ENCODE results near the gene ELOF1.
A peak's percentile ranks its signal among the peaks of the same experiment; 100 is the strongest.

Gene ELOF1

DNA sequence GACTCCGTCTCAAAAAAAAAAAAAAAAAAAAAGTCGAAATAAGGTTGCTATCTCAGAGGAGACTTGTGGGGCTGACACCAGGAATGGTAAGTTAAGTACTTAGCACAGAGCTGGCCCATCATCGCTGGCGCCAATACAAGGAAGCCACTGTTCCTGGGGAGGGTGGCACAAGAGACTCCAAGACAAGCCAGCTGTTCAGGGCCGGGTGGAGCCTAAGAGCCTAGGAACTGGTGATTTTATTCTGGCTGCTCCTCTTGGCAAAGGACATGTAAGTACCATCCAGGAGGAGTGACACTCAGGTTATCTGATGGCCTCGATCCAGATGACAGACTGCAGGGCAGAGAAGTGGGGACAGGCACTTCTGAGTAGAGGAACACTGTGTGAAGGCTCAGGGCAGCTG lies 3.8 kb downstream of the ELOF1 start:
- TF ChIP-seq, protein P1, sequence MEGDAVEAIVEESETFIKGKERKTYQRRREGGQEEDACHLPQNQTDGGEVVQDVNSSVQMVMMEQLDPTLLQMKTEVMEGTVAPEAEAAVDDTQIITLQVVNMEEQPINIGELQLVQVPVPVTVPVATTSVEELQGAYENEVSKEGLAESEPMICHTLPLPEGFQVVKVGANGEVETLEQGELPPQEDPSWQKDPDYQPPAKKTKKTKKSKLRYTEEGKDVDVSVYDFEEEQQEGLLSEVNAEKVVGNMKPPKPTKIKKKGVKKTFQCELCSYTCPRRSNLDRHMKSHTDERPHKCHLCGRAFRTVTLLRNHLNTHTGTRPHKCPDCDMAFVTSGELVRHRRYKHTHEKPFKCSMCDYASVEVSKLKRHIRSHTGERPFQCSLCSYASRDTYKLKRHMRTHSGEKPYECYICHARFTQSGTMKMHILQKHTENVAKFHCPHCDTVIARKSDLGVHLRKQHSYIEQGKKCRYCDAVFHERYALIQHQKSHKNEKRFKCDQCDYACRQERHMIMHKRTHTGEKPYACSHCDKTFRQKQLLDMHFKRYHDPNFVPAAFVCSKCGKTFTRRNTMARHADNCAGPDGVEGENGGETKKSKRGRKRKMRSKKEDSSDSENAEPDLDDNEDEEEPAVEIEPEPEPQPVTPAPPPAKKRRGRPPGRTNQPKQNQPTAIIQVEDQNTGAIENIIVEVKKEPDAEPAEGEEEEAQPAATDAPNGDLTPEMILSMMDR (IDR thresholded peaks at IDR 0.05) = no peak

DNA sequence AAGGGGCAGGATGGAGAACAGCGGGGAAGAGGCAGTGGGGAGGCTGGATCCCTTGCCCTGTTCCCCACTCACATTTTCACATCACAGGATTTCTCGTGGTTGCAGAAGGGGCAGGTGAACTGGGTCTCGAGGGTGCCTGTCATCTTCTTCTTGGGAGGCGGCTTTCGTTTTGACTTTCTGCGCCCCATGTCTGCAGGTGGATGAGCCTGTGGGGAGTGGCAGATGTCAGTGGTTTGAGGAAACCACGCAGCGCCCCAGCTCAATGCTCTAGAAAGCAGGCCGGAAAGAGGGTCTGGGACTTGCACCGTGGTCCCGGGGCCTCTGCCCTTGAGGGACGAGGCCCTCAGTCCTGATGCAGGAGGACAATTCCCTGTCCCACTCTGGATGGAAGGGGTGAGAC lies 4.9 kb downstream of the ELOF1 start:
- TF ChIP-seq, protein P1 (IDR thresholded peaks at IDR 0.05) = no peak

DNA sequence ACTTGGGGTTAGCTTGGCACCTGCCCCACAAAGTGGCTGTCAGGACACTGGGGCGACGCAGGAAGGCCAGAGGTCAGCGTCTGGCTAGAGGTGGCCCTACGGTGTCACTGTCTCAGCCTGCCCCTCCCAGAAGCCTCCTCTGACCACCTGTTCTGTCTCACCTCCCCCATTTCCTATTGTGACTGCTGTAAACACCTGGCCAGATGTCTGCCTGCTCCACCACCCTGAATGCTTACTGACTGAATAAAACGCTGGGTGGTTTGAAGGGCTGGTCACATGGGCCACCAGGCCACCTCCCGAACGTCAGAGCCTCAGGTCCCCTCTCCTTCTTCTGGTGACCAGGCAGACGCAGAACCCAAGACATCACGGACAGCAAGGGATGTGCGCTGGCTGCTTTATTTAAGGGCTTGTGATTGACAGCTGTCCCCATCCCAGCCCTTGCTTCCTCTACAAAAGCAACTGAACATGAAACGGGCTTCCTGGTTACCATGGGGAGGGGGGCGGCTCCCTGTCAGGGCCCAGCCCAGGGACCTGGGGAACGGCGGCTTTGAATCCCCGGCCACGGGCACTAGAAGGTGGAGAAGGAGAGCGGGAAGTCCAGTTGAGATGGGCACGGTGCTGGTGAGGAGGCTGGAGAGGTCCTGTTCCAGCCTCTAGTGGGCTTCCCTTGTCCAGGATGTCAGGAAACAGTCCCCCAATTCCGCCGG lies 6.2 kb downstream of the ELOF1 start:
- TF ChIP-seq, protein P1 (IDR thresholded peaks at IDR 0.05) = no peak

DNA sequence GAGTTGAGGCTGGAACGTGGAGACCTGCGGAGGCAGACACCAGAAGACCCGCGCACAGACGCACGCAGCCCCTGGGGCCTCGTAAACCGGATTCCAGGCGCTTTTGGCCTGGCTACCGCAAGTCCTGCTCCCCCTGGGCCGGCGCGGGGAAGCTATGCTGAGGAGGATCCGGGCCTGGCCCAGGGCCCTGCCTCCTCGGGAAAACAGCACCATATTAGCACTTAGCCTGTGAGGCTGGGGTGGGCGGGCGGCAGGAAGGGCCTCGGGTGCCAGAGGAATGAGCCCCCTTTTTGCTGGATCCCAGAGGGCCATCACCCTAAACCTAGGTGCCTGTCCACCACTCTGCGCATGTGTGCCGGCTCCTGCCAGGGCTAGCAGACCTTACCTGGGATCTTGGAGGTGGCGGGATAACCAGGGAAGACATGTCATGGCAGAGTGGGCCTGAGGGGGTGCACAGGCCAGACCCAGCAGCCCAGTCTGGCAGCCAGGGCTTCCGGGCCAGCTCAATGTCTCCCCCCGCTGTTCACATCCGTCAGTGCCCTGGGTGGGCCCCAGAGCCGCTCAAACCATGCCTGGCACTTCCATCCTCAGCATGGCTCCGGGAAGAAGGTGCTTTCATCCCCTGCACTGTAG lies 7.3 kb downstream of the ELOF1 start:
- TF ChIP-seq, protein P1 (IDR thresholded peaks at IDR 0.05) = peak; percentile 26; the same call in 1 of the 2 replicates

DNA sequence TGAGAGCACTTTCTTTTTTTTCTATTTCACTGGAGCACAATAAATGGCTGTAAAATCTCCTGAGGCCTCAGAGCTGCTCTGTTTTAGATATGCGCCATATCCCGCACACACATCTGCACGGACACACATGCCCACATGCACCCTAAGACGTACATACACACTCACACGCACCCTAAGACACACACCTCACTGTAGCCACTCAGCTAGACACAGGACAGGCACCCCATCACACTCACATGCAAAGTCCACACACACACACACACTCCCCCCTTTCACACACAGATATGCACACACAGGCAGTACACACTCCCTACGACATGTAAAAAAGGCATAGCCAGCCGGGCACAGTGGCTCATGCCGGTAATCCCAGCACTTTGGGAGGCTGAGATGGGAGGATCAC lies 8.8 kb downstream of the ELOF1 start:
- TF ChIP-seq, protein P1 (IDR thresholded peaks at IDR 0.05) = no peak

DNA sequence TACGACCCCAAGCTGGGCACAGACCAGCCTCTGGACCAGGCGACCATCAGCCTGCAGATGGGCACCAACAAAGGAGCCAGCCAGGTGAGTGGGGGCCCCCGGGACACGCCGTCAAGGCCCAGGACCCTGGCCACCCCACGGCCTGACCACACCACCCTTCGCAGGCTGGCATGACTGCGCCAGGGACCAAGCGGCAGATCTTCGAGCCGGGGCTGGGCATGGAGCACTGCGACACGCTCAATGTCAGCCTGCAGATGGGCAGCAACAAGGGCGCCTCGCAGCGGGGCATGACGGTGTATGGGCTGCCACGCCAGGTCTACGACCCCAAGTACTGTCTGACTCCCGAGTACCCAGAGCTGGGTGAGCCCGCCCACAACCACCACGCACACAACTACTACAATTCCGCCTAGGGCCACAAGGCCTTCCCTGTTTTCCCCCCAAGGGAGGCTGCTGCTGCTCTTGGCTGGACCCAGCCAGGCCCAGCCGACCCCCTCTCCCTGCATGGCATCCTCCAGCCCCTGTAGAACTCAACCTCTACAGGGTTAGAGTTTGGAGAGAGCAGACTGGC lies 9.6 kb downstream of the ELOF1 start:
- TF ChIP-seq, protein P1 (IDR thresholded peaks at IDR 0.05) = no peak

DNA sequence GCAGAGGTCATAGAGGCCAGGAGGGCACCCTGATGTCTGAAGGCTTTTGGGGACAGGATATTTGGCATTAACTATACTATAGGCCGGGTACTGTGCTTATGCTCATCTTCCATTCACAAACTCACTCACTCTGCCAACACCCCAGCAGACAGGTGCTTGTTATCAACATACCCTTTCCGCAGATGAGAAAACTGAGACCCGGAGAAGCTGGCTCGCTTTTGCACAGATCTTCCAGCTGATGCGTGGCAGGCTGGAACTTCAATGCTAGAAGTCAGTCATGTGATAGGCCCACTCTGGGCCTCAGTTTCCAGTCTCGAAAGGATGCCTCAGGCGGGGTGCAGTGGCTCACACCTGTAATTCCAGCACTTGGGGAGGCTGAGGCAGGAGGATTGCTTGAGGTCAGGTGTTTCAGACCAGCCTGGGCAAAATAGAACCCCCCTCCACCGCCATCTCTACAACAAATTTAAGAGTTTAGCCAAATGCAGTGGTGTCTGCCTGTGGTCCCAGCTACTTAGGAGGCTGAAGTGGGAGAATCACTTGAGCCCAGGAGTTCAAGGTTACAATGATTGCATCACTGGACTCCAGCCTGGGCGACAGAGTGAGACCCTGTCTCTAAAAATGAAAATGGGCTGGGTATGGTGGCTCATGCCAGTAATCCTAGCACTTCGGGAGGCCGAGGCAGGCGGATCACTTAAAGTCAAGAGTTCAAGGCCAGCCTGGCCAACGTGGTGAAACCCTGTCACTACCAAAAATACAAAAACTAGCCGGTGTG lies 10.9 kb downstream of the ELOF1 start:
- TF ChIP-seq, protein P1 (IDR thresholded peaks at IDR 0.05) = no peak

Measured in LNCAP (cell line).